ENCODE data around the gene WNT4.

Gene WNT4

DNA sequence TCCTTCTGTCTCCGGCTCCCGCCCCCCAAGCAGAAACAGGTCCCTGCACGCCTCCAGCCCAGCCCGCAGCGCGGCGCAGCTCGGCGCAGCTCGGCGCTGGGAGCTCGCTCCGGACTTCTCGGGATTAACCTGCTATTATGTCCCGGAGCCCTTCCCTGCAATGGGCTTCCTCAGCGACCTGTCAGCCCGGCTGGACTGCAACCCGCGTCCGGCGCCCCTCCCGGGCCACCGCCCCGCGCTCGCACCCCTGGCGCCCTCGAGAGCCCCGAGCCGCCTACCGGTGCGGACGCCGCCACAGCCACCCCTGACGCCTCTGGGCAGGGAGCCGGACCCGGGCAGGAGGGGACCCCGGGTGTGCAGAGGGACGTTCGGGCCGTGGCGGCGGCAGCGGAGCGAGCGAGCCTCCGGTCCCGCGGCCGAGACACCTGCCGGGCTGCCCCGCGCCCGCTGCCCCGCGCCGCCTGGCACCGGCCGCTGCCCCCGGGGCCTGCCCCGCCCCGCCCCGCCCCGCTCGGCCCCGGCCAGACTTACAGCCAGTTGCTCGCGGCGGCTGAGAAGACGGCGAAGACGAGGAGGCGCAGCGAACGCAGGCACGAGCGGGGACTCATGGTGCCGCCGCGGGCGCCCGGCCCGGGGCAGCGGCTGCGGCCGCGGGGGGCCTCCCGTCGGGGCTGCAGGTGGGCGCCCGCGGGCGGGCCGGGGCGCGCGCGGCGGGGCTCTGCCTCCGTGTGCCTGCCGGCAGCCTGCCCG, 407 bp downstream of the WNT4 start:
- Mint-ChIP-seq H3K36me3 (no peaks in the 10 kb centered on the region), H3K4me1 (peaks cover 10% of the 10 kb centered on the region), H3K4me3 (peak overlapping the region; percentile 28), H3K9me3 (no peaks in the 10 kb centered on the region), H3K27ac (no peak overlapping the region)
- DNase-seq (ENCODE audit: low spot score in 2 of 2) (peak in 1 of 2 donors; percentile 58), ATAC-seq (peak; percentile 53)

DNA sequence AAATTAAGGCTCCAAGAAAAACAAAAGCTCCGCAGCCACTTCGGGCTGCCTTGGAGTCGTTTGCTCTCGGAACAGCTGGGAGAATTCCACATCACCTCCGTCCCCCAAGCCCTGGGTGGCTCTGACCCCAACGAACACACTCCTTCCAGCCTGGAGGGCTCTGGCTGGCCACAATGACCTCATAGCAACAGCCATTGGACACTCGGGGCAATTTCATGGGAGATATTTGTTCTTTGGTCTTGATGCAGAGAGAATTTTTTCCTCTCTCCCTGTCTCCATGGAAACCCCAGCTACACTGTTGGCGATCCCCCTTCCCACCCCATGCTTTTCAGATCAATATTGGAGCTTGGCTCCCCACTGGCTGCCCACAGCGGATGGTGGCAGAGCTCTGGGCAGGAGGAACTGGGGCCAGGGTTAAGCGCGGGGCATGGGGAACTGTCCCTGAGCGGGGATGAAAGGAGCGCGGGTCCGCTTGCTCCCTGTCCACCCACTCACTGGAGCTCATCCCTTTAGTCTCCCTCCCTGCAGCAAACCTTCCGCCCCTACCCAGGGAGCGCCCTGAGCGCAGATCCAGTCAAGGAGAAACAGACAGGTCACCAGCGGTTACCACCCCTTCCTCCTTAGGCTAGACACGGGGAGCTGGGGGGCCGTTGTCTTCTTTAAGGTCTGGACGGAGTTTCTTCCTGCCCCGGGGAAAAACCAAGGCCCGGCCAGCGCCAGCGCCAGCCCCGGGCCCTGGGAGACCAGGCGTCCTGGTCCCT, 1.2 kb downstream of the WNT4 start:
- peaks cover 10% of the 10 kb centered on the region for H3K4me1 Mint-ChIP-seq
- H3K27ac Mint-ChIP-seq = no peak overlapping the region
- ATAC-seq (no peak), DNase-seq (ENCODE audit: low spot score in 2 of 2) (peak in 1 of 2 donors; percentile 53)
- no peaks in the 10 kb centered on the region for H3K9me3 Mint-ChIP-seq
- H3K36me3 Mint-ChIP-seq = no peaks in the 10 kb centered on the region
- peak overlapping the region; percentile 28 for H3K4me3 Mint-ChIP-seq

DNA sequence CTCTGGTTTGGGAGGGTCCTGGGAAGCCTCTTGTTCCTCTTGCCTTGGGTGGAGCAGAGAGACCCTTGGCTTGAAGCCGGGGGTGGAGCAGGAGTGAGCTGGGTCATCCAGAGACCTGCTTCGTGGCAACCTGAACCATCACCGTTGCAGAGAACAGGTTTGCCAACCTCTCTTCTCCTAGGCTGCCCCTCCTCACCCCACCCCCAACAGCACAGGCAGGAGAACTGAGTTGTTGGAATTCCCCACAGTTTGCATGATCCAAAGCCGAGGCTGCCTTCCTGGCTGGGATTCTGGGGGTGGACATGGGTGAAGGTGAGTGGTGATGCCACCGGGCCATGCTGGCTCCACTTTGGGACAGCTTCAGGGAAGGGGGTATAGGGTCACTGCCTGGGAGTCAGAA, 2.2 kb downstream of the WNT4 start:
- Mint-ChIP-seq H3K4me3 (no peak overlapping the region), H3K27ac (no peak overlapping the region), H3K4me1 (peaks cover 10% of the 10 kb centered on the region), H3K36me3 (no peaks in the 10 kb centered on the region), H3K9me3 (no peaks in the 10 kb centered on the region)
- no peak for DNase-seq (ENCODE audit: low spot score in 2 of 2)
- no peak for ATAC-seq

DNA sequence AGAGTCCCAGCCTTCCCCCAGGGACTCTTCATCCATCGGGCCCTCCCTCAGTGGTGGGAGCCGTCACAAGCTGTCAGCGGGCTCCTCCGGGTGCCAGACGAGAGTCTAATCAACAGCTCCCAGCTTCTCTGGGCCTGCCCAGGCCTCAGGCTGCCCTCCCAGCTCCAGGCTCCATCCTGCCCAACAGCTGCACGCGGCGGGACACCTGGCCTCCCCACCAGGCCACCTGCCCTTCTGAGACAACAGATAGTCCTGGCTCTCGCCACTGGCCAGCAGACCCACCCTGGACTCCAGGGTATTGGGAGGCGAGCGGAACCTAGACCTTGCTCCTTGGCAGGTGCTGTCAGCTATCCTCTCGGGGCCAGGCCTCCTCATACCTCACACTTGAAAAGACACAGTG, 3.1 kb downstream of the WNT4 start:
- H3K4me1 Mint-ChIP-seq = peaks cover 10% of the 10 kb centered on the region
- H3K9me3 Mint-ChIP-seq = no peaks in the 10 kb centered on the region
- no peak overlapping the region for H3K4me3 Mint-ChIP-seq
- ATAC-seq (no peak), DNase-seq (ENCODE audit: low spot score in 2 of 2) (no peak)
- no peak overlapping the region for H3K27ac Mint-ChIP-seq
- no peaks in the 10 kb centered on the region for H3K36me3 Mint-ChIP-seq

DNA sequence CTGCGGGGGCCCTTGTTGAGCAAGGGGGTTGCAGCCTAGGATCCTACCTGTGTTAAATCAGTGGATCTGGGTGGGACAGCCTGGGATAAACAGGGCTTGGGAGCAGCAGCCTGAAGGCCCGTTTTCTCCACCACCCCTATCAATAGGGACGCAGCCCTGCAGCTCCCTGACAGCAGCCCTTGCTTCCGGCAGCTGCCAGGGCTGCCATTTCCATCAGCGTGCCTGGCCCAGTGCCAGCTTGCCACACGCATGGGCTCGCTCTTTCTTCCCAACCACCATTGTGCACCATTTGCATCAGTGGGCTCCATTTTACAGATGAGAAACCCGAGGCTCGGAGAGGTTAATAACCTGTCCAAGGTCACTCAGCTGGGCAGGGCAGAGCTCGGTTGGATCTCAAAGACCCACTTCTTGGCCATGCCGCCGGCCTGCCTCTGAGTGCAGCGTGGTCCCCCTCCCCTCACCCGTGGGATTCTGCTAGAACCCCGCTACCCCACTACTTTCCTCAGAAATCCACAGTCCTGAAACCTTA, 3.8 kb downstream of the WNT4 start:
- Mint-ChIP-seq H3K36me3 (no peaks in the 10 kb centered on the region), H3K4me1 (peaks cover 7% of the 10 kb centered on the region), H3K9me3 (no peaks in the 10 kb centered on the region), H3K4me3 (no peak overlapping the region), H3K27ac (no peak overlapping the region)
- ATAC-seq = no peak
- DNase-seq (ENCODE audit: low spot score in 2 of 2) = no peak

DNA sequence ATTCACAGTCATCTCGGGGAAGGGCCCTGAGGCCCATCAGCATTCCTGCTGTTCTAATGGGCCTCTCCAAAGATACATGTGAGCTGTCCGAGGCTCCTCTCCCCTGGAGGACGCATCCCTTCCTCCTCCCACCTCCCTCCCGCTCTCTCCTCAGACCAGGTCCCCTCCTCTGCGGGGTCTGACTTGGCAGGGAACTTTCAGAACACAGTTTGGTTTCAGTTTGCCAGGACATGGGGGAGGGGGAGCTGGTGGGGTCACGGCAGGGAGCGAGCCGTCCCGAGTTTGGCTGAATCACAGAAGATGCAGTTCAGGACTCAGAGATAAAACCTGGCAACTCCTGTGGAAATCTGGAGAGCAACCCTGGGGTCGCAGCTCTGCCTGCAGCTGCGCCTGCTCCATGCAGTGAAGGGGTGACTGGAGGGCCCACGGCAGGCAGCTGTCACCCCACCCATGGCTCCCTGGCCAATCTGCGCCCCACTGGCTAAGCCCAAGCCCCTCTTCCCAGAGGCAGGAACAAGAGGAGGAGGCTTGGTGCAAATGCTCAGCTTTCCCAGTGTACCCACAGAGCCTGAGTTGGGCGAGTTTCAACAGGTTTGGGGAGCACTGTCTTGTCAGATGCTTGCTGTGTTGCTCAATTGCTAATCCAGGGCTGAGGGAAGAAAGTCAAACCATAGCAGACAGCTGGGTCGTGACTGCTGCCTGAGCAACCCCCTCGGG, 5.7 kb downstream of the WNT4 start:
- no peak for DNase-seq (ENCODE audit: low spot score in 2 of 2)
- H3K9me3 Mint-ChIP-seq = no peaks in the 10 kb centered on the region
- no peak overlapping the region for H3K4me3 Mint-ChIP-seq
- H3K36me3 Mint-ChIP-seq = no peaks in the 10 kb centered on the region
- H3K27ac Mint-ChIP-seq = peak overlapping the region; percentile 11
- no peak for ATAC-seq
- H3K4me1 Mint-ChIP-seq = no peaks in the 10 kb centered on the region

DNA sequence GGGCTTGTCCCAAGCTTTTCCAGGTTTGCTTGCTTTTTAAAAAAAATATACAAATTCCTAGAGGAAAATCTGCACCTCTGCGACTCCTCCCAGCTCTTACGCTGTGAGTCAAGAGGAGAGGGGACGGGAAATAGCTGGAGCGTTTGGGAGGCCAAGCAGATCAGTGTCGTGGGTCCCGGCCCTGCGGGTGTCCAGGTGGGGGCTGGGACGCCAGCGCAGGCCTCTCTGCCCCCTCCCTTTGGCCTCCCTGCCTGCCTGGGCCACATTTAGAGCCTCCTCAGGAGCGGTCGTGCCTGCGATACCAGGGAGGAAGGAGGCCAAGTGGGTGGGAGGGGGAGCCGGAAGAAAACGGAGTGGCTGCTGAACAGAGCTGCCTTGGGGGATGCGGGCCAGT, 9.0 kb downstream of the WNT4 start:
- H3K36me3 Mint-ChIP-seq = no peaks in the 10 kb centered on the region
- H3K4me3 Mint-ChIP-seq = no peak overlapping the region
- no peak overlapping the region for H3K27ac Mint-ChIP-seq
- H3K9me3 Mint-ChIP-seq = no peaks in the 10 kb centered on the region
- DNase-seq (ENCODE audit: low spot score in 2 of 2) (no peak), ATAC-seq (no peak)
- no peaks in the 10 kb centered on the region for H3K4me1 Mint-ChIP-seq

DNA sequence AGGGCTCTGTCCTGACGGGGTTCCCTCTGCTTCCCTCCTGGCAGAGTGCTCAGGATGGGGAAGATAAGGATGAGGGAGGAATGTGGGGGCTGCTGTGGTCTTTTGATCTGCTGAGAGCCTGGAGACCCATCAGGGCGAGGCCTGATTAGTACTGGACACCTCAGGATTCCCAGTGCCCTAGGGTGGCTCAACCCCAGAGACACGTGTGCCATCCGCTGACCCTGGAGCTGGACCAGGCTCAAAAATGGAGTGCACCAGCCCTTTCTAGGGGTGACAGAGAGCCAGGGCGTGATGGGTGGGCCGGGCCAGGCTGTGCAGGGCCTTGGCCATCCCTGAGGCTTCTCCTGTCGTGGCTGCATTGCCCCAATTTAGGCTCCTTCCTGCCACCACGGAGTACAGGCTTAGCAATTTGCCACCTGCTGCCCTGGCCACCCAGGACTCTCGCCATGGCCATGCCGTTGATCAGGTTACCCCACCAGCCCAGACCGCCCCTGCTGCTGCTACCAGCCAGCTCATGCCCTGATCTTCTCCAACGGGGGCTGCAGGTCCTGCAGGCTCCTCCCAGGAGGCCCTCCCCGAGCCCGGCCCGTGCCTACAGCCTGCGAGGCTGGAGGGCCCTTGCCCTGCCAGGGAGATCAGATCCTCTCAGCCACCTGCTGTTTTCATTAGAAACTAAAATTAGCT, 9.5 kb downstream of the WNT4 start:
- ATAC-seq (no peak), DNase-seq (ENCODE audit: low spot score in 2 of 2) (no peak)
- no peaks in the 10 kb centered on the region for H3K36me3 Mint-ChIP-seq
- no peaks in the 10 kb centered on the region for H3K9me3 Mint-ChIP-seq
- no peak overlapping the region for H3K4me3 Mint-ChIP-seq
- no peaks in the 10 kb centered on the region for H3K4me1 Mint-ChIP-seq
- H3K27ac Mint-ChIP-seq = no peak overlapping the region

DNA sequence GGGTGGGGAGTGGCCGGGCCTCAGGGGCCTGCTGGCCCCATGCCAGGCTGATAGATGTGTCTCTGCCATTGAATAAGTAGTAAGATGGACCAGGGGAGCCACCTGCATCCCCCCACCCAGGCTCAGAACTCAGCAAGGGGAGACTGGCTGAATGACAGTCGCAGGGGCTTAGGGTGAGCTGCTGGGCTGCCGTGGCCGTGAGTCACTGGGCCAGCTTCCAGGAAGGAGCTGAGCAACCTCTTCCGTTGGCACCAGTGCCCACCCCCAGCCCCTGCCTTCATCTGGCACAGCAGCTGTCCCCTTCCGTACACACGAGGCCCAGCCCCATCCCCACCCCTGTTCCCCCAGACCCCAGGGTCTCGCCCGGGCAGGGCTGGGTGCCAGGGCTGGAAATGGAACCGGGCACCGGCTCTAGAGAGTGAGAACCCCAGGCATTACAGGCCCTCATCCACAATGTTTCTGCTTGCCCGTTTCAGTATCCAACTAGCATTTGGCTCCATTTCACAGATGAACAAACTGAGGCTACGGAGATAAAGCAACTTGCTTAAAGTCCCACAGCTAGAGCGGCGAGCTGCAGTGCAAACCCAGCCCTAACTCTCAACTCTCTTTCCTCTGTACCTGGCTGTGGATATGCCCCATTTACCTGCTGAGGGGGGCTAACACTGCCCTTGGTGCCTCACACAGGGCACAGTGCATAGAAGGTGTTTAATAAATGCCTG, 10.2 kb downstream of the WNT4 start:
- H3K9me3 Mint-ChIP-seq = no peaks in the 10 kb centered on the region
- DNase-seq (ENCODE audit: low spot score in 2 of 2) (no peak), ATAC-seq (no peak)
- no peak overlapping the region for H3K4me3 Mint-ChIP-seq
- H3K4me1 Mint-ChIP-seq = no peaks in the 10 kb centered on the region
- H3K27ac Mint-ChIP-seq = no peak overlapping the region
- H3K36me3 Mint-ChIP-seq = peaks cover under 1% of the 10 kb centered on the region

DNA sequence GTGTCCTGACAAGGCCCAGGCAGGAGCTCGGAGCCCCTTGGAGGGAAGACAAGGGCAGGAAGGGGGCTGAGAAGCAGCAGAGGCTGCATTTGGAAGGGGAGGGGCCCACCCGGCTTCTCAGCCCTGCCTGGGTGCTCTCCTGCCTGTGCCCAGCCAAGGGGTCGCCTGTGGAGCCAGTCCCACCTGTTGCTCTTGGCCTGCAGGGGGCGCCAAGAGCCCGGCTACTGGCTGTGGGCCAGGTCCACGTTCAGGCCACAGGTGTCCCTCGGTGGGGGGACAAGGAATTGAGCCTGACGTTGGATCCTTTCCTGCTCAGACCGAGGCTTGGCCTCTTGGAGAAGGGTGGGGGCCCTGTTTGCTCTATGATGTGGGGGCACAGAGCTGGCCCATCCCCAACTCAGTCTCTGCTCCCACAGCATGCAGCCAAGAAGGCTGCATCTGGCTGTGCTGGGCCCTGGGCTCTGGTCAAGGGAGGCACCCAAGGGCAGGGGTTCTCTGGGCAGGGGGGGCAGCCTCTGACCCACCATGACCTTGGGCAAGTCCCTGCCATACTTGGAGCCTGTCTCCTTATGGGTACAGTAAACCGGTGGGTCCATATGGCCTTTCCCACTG, 10.9 kb downstream of the WNT4 start:
- no peak overlapping the region for H3K4me3 Mint-ChIP-seq
- H3K27ac Mint-ChIP-seq = no peak overlapping the region
- H3K9me3 Mint-ChIP-seq = no peaks in the 10 kb centered on the region
- DNase-seq (ENCODE audit: low spot score in 2 of 2) (peak; percentile 60 to 81), ATAC-seq (peak; percentile 67)
- no peaks in the 10 kb centered on the region for H3K4me1 Mint-ChIP-seq
- peaks cover 6% of the 10 kb centered on the region for H3K36me3 Mint-ChIP-seq

DNA sequence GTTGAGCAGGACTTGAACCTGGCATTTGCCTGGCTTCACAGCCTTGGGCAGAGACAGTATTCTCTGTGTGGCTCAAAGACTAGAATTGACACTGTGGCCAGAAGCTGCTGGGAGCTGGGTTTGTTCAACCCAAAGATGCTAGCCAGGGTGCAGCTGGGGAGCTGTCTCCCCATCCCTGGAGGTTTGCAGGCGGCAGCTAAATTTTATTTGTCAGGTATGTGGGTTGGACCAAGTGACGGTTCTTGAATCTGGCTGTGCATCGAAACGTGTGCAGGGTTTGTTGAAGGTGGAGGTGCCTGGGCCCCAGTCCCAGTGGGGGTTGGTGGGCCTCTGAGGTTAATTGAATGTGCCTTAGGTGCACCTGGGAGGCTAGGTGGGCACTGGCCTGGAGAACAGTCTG, 11.8 kb downstream of the WNT4 start:
- H3K4me1 Mint-ChIP-seq = no peaks in the 10 kb centered on the region
- peaks cover 6% of the 10 kb centered on the region for H3K36me3 Mint-ChIP-seq
- DNase-seq (ENCODE audit: low spot score in 2 of 2) = no peak
- H3K27ac Mint-ChIP-seq = no peak overlapping the region
- no peaks in the 10 kb centered on the region for H3K9me3 Mint-ChIP-seq
- H3K4me3 Mint-ChIP-seq = no peak overlapping the region
- ATAC-seq = no peak

DNA sequence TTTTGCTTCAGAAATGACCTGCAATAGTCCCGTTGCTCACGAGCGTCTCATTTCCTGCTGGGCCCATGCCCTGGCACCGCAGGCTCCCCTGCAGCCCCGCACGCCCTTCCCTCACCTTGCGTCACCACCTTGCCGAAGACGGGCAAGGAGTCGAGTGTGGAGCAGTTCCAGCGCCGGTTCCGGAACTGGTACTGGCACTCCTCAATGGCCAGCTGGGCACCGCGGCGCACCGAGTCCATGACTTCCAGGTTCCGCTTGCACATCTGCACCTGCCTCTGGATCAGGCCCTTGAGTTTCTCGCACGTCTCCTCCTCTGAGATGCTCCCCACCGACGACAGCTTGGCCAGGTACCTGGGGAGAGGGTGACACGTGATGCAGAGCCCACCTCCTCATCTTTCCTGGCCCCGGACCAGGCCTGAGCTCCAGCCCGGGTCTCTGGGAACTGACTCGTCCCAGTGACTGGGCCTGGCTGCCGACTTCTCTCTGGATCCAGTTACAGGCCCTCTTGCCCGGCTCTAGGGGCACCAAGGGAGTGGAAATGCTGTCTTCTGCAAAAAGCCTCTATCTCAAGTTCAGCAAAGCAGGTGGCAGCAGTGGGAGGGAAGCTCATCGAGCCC, 13.3 kb downstream of the WNT4 start:
- no peak overlapping the region for H3K4me3 Mint-ChIP-seq
- H3K27ac Mint-ChIP-seq = no peak overlapping the region
- ATAC-seq (no peak), DNase-seq (ENCODE audit: low spot score in 2 of 2) (no peak)
- peaks cover 11% of the 10 kb centered on the region for H3K36me3 Mint-ChIP-seq
- no peaks in the 10 kb centered on the region for H3K9me3 Mint-ChIP-seq
- H3K4me1 Mint-ChIP-seq = no peaks in the 10 kb centered on the region

DNA sequence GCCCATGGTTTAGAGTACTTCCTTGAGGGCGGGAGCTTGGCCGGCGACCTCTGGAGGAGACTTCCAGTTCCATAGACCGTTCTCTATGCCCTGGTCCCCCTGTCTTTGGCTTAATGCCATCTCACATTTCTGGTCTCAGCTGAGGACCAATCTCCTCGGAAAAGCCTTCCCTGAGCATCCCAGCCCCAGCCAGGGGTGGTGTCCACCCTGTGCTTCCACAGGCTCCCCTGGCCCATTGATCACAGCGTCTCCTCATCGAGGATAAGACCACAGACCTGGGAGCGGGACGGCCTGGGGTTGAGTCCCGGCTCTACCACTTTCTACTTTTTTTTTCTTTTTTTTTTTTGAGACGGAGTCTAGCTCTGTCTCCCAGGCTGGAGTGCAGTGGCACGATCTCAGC, 14.5 kb downstream of the WNT4 start:
- H3K36me3 Mint-ChIP-seq = peaks cover 11% of the 10 kb centered on the region
- no peak overlapping the region for H3K27ac Mint-ChIP-seq
- no peak for ATAC-seq
- peaks cover 5% of the 10 kb centered on the region for H3K4me1 Mint-ChIP-seq
- no peaks in the 10 kb centered on the region for H3K9me3 Mint-ChIP-seq
- DNase-seq (ENCODE audit: low spot score in 2 of 2) = no peak
- H3K4me3 Mint-ChIP-seq = no peak overlapping the region

DNA sequence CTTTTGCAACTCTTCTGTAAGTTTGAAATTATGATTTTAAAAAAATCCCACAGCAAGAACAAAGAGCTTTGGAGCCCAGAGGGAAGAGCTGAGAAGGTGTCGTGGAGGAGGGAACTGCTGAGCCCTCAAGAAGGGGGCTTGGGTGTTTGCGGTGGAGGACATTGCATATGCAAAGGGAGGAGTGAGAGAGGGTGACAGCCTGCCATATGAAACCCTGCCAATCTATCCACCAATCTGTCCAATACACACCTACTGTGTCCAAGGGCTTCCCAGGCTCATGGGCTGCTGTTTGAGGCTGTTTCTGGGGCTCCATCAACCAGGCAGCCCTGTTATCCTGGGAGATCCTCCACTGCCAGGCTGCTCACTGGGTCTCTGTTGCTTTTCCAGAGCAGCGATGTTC, 15.2 kb downstream of the WNT4 start:
- Mint-ChIP-seq H3K9me3 (no peaks in the 10 kb centered on the region), H3K4me1 (peaks cover 5% of the 10 kb centered on the region), H3K4me3 (no peak overlapping the region), H3K27ac (no peak overlapping the region), H3K36me3 (peaks cover 11% of the 10 kb centered on the region)
- no peak for ATAC-seq
- no peak for DNase-seq (ENCODE audit: low spot score in 2 of 2)

All from stimulated activated effector memory CD8-positive, alpha-beta T cell treated with anti-CD3 and anti-CD28 coated beads, Interleukin-12 subunit alpha, Interleukin-12 subunit beta, amount 100 ng/mL, for 72 hours (primary cell).